ENCODE results near the gene PPP3CB.
"Not testable (repeated sequence)": the region's sequence is repeated elsewhere in the genome, so short reads cannot be mapped to it uniquely, and the experiment has no call there.

Gene PPP3CB

GRCh38 chr10:73423309-73423708 is 72.5 kb downstream of the PPP3CB start:
- no peak overlapping the region for H3K4me3 ChIP-seq (ENCODE audit: low read depth, low read length)

GRCh38 chr10:73416571-73416970 is 79.3 kb downstream of the PPP3CB start:
- no peak overlapping the region for H3K4me3 ChIP-seq (ENCODE audit: low read depth, low read length)

- peak overlapping the region; percentile 96 for H3K4me3 ChIP-seq (ENCODE audit: low read depth, low read length)
These were observed 81.4 kb downstream of the PPP3CB start for GRCh38 chr10:73414230-73414945.

GRCh38 chr10:73413528-73414229 is 82.1 kb downstream of the PPP3CB start, which contains the start of gene ANXA7:
TSS of gene ANXA7 (minus strand) at chr10:73414058. CDS start at chr10:73400856, 13,202 bp downstream.
- H3K4me3 ChIP-seq (ENCODE audit: low read depth, low read length) = peak within 1 kb of the TSS; percentile 96

- peak overlapping the region; percentile 96 for H3K4me3 ChIP-seq (ENCODE audit: low read depth, low read length)
These were observed 82.7 kb downstream of the PPP3CB start for GRCh38 chr10:73413108-73413527.

GRCh38 chr10:73410897-73411296 is 84.9 kb downstream of the PPP3CB start:
- H3K4me3 ChIP-seq (ENCODE audit: low read depth, low read length) = no peak overlapping the region

GRCh38 chr10:73408978-73409521 is 86.8 kb downstream of the PPP3CB start:
- H3K4me3 ChIP-seq (ENCODE audit: low read depth, low read length) = no peak overlapping the region

GRCh38 chr10:73408061-73408460 is 87.8 kb downstream of the PPP3CB start:
- H3K4me3 ChIP-seq (ENCODE audit: low read depth, low read length) = no peak overlapping the region

- H3K4me3 ChIP-seq (ENCODE audit: low read depth, low read length) = no peak overlapping the region
These were observed 88.3 kb downstream of the PPP3CB start for GRCh38 chr10:73407495-73407894.

- H3K4me3 ChIP-seq (ENCODE audit: low read depth, low read length) = no peak overlapping the region
These were observed 89.0 kb downstream of the PPP3CB start for GRCh38 chr10:73406846-73407245.

- H3K4me3 ChIP-seq (ENCODE audit: low read depth, low read length) = no peak overlapping the region
These were observed 90.3 kb downstream of the PPP3CB start for GRCh38 chr10:73405556-73405955.

- no peak overlapping the region for H3K4me3 ChIP-seq (ENCODE audit: low read depth, low read length)
These were observed 91.1 kb downstream of the PPP3CB start for GRCh38 chr10:73404690-73405089.

- no peak overlapping the region for H3K4me3 ChIP-seq (ENCODE audit: low read depth, low read length)
These were observed 94.2 kb downstream of the PPP3CB start for GRCh38 chr10:73401636-73402035.

GRCh38 chr10:73399063-73399462 is 96.8 kb downstream of the PPP3CB start:
- no peak overlapping the region for H3K4me3 ChIP-seq (ENCODE audit: low read depth, low read length)

- H3K4me3 ChIP-seq (ENCODE audit: low read depth, low read length) = no peak overlapping the region
These were observed 97.8 kb downstream of the PPP3CB start for GRCh38 chr10:73398024-73398423.

GRCh38 chr10:73394325-73394724 is 101.5 kb downstream of the PPP3CB start:
- H3K4me3 ChIP-seq (ENCODE audit: low read depth, low read length) = not testable (repeated sequence)

GRCh38 chr10:73388228-73388627 is 107.6 kb downstream of the PPP3CB start:
- H3K4me3 ChIP-seq (ENCODE audit: low read depth, low read length) = no peak overlapping the region

GRCh38 chr10:73386583-73386982 is 109.2 kb downstream of the PPP3CB start:
- no peak overlapping the region for H3K4me3 ChIP-seq (ENCODE audit: low read depth, low read length)
